K562 (cell line): ENCODE data around the gene ZZZ3. TPM values are rescaled to one million over a fixed set of nuclear protein-coding genes. Genes with fewer than 3 reads are reported as not detected.

ENCODE experiments used
- ATF7 ChIP-seq: fragments of 450-650 bp; IDR thresholded peaks from 2 replicates; pipeline ENCODE4 v1.7.1; 2014; ENCODE audit warnings: mild to moderate bottlenecking, moderate library complexity
- CREBBP ChIP-seq: IDR thresholded peaks from one replicate; pipeline ENCODE4 v1.6.1; 2012; ENCODE audit warnings: low read depth, mild to moderate bottlenecking, control low read depth, inconsistent platforms, low read length
- ELK3 ChIP-seq: fragments of 450-650 bp; formaldehyde crosslinking; IDR thresholded peaks from 2 replicates; pipeline ENCODE4 v1.4.0; 2020; ENCODE audit warnings: mild to moderate bottlenecking
- ESRRA ChIP-seq: fragments of 450-650 bp; IDR thresholded peaks from 2 replicates; pipeline ENCODE4 v1.6.1; 2014; ENCODE audit warnings: low read depth, mild to moderate bottlenecking, moderate library complexity, borderline replicate concordance
- FUS ChIP-seq: fragments of 200-400 bp; formaldehyde crosslinking; optimal IDR thresholded peaks from 2 replicates; pipeline ENCODE3; 2017; ENCODE audit warnings: low read depth, low read length
- PHB2 ChIP-seq: fragments of 450-650 bp; IDR thresholded peaks from 2 replicates; pipeline ENCODE4 v1.6.1; 2017; ENCODE audit warnings: low read depth
- POLR2H ChIP-seq: IDR thresholded peaks from 2 replicates; pipeline ENCODE4 v1.6.1; 2016; ENCODE audit warnings: missing genetic modification characterization, low read depth, mild to moderate bottlenecking, control low read depth, missing compliant biosample characterization, moderate library complexity
- RBM22 ChIP-seq: fragments of 200-400 bp; formaldehyde crosslinking; IDR thresholded peaks from 2 replicates; pipeline ENCODE4 v1.6.1; 2018; ENCODE audit warnings: low read length, low read depth; ENCODE audit not compliant: poor library complexity, severe bottlenecking
- SRSF7 ChIP-seq: fragments of 200-400 bp; formaldehyde crosslinking; optimal IDR thresholded peaks from 2 replicates; pipeline ENCODE3; 2017; ENCODE audit warnings: mild to moderate bottlenecking, low read depth, low read length
- USF1 ChIP-seq: sonication (generic); formaldehyde crosslinking; IDR thresholded peaks from 2 replicates; pipeline ENCODE4 v1.9.0; 2022; ENCODE audit warnings: mild to moderate bottlenecking, missing genetic modification reagents
- ZC3H4 ChIP-seq: sonication (generic); formaldehyde crosslinking; IDR thresholded peaks from 2 replicates; pipeline ENCODE4 v1.9.0; 2021; ENCODE audit warnings: missing genetic modification reagents, borderline replicate concordance
- ZKSCAN8 ChIP-seq: fragments of 200-800 bp; sonication (Bioruptor generic); IDR thresholded peaks from 2 replicates; pipeline ENCODE4 v1.6.1; 2016; ENCODE audit warnings: missing genetic modification characterization, missing compliant biosample characterization
- ZNF512 ChIP-seq: IDR thresholded peaks from 2 replicates; pipeline ENCODE4 v1.6.1; 2016; ENCODE audit warnings: missing genetic modification characterization, missing compliant biosample characterization
- ZNF778 ChIP-seq: fragments of 450-650 bp; formaldehyde crosslinking; IDR thresholded peaks from 2 replicates; pipeline ENCODE4 v1.4.0; 2020; ENCODE audit warnings: mild to moderate bottlenecking, moderate library complexity
- polyA plus RNA-seq, 8 experiments: library from polyadenylated mRNA; depleted of rRNA in 4 of 8; stranded (reverse) in 5 of 8; unstranded in 3 of 8; fragments of >200 nt; fragmentation: Nextera tagmentation in 2 of 8; fragmentation: Illumina TruSeq in 1 of 8; extraction: Ambion mirVana in 2 of 8; extraction: Trizol in 1 of 8; gene quantifications; 2 replicates each; pipeline versions ENCODE4 v1.2.1 to v1.2.3, GENCODE V29; 2011 to 2014; ENCODE audit warnings: inconsistent platforms in 1 of 8, missing spikeins in 1 of 8
- total RNA-seq, 7 experiments: library from RNA; depleted of rRNA in 6 of 7; stranded (reverse); fragments of >200 nt in 6 of 7; fragmentation: Illumina TruSeq in 2 of 7; extraction: Trizol in 2 of 7; gene quantifications; 2 replicates each; pipeline versions ENCODE4 v1.2.1 to v1.2.3, GENCODE V29; 2011 to 2021; ENCODE audit warnings: low replicate concordance in 1 of 7
- TF ChIP-seq, protein P1 (sequence below): fragments of 250-450 bp; sonication (Bioruptor Pico); IDR thresholded peaks from 2 replicates; pipeline ENCODE4 v1.5.0; 2021; ENCODE audit warnings: mild to moderate bottlenecking, borderline replicate concordance
- TF ChIP-seq, protein P2 (sequence below): fragments of 450-650 bp; formaldehyde crosslinking; IDR thresholded peaks from 2 replicates; pipeline ENCODE4 v1.4.0; 2020; ENCODE audit warnings: mild to moderate bottlenecking, moderate library complexity
- TF ChIP-seq, protein P3 (sequence below): sonication (generic); formaldehyde crosslinking; IDR thresholded peaks from 2 replicates; pipeline ENCODE4 v1.9.0; 2022; ENCODE audit warnings: mild to moderate bottlenecking, missing genetic modification reagents

Gene ZZZ3
- total and polyA plus RNA-seq, 9 of the 15 experiments (the other 6 are each of a cell fraction or from before 2014, with no cell fraction given) = 13.9 to 64.0 (median 36.7) TPM

DNA sequence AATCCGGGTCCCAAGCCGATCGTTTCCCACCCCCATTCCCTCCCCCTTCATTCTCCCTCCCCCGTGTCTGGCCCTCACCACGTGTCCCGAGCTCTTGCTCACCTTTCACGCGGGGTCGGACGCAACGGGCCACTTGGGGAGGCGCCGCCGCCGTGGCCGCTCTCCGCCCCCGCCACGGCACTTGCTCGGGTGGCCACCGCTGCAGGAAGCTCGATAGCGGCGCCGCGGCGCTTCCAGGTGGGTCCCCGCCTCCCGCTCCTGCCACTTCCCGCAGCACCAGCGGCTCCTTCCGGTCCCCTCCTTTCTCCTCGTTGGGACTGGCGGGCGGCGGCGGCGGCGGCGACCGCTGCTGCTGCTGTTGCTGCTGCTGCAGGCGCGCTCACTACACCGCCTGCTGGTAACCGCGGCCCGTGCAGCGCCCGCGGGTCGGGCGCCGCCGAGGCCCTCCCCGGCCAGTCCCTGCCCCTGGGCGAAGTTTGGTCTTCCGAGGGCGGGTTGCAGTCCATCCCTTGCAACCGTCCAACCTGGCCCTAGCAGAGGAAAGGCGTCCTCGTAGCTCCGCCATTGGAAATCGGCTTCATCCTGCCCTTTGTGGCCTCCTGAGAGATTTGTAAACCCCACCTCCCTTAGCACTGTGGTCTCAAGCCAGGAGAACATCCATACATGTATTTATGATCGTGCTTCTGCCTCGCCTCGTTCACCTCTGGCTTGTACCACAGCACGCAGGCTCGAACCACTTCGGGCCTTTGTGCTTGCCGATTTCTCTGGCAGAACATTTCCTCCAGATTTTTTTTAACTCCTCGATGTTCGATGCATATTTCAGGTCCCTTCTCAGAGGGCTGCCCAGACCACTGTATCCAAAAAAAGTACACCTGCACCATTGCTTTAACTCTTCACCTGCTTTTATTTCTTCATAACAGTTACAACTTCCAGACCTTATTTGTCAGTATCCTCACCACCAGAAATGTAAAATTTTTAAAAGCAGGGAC is 996 bp upstream of the ZZZ3 start (continued):
- TF ChIP-seq, protein P1, sequence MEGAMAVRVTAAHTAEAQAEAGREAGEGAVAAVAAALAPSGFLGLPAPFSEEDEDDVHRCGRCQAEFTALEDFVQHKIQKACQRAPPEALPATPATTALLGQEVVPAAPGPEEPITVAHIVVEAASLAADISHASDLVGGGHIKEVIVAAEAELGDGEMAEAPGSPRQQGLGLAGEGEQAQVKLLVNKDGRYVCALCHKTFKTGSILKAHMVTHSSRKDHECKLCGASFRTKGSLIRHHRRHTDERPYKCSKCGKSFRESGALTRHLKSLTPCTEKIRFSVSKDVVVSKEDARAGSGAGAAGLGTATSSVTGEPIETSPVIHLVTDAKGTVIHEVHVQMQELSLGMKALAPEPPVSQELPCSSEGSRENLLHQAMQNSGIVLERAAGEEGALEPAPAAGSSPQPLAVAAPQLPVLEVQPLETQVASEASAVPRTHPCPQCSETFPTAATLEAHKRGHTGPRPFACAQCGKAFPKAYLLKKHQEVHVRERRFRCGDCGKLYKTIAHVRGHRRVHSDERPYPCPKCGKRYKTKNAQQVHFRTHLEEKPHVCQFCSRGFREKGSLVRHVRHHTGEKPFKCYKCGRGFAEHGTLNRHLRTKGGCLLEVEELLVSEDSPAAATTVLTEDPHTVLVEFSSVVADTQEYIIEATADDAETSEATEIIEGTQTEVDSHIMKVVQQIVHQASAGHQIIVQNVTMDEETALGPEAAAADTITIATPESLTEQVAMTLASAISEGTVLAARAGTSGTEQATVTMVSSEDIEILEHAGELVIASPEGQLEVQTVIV (CRISPR knock-in tag) = no peak
- TF ChIP-seq PHB2 (no peak), USF1 (CRISPR knock-in tag) (peak; percentile 69; the same call in 1 of the 2 replicates), CREBBP (no peak), RBM22 (peak; percentile 66), ZNF512 (no peak), POLR2H (tag) (no peak), ZC3H4 (no peak), FUS (peak; percentile 89), SRSF7 (no peak), ZNF778 (no peak), ZKSCAN8 (no peak), ELK3 (CRISPR knock-in tag) (no peak), ESRRA (peak; percentile 88; the same call in 1 of the 2 replicates), ATF7 (peak; percentile 74; the same call in 1 of the 2 replicates)
- TF ChIP-seq, protein P2, sequence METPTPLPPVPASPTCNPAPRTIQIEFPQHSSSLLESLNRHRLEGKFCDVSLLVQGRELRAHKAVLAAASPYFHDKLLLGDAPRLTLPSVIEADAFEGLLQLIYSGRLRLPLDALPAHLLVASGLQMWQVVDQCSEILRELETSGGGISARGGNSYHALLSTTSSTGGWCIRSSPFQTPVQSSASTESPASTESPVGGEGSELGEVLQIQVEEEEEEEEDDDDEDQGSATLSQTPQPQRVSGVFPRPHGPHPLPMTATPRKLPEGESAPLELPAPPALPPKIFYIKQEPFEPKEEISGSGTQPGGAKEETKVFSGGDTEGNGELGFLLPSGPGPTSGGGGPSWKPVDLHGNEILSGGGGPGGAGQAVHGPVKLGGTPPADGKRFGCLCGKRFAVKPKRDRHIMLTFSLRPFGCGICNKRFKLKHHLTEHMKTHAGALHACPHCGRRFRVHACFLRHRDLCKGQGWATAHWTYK (CRISPR knock-in tag) = peak; percentile 98
- TF ChIP-seq, protein P3, sequence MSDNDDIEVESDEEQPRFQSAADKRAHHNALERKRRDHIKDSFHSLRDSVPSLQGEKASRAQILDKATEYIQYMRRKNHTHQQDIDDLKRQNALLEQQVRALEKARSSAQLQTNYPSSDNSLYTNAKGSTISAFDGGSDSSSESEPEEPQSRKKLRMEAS (CRISPR knock-in tag) = peak; percentile 88
